Activated gamma-delta T cell treated with anti-CD3 and anti-CD28 coated beads, Interleukin-2, amount 50 U/mL, for 16 hours (primary cell): Measurements from ENCODE around the gene GRIA4.

Experiments used
- DNase-seq: peaks from one replicate; pipeline ENCODE4 v3.0.0-alpha.2; 2020; ENCODE audit warnings: low read depth

The GRIA4 gene

DNA sequence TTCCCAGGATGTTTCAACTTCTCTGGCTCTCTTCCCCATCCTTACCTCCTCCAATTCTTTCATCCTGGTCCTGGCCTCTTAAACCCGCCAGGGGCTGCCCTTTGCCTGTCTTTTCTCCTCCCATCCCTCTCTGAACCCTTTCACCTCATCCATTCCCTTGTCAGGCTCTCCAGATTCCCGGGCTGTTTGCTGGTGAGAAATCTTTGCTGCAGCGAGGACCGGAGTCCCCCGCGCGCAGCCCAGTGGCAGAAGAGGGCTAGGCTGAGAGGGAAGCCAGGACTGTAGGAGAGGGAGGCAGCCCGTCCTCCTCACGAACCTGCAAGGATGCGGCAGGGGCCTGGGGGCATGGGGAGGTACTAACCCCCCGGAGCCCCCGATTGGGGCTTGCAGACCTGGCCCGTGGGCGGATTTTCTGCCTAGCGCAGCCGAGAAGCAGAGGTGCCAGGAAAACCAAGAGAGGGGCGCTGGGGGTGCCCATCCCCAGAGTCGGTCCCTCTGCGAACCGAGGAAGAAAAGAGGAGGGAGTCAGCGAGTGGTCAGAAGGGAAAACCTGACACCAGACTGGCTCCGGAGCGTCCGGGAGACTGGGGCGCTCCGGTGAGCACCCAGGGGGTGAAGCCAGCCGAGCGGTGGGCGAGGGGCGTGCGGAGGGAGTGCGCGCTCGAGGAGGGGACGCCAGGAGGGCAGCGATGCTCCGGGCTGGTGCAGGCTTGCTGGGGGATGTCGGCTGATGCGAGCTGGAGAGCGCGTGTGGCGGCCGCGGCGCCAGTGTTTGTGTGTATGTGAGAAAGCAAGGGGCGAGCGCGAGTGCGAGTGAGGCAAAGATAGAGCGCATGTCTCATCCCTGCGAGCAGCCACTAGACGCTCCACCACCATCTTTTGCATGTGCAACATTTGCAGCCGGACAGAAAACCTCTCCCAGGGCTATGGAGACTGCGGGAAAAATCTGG, at the start of gene GRIA4:
GRIA4 (plus strand) TSS at position 242 of the 950 bp plus-strand sequence. CDS start 925 bp downstream, outside the sequence.
- no peak for DNase-seq

DNA sequence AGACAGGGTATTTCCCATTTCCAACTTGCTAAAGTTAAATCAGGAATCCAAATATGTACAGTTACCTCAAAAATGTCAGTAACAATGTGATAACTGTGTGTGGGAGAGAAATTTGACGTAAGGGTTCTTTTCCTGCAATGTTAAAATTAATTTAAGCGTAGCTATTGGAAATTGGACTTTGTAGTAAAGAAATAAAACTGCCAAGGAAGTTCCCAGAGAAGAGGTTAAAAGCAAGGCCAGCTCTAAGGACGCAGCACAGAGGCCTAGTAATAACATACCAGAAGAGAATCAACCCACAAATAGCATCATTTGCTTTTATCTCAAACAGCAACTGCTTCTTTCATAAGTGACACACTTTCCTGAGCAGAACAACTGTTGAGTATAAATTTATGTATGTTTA, 36.8 kb upstream of the GRIA4 start:
- DNase-seq: no peak

DNA sequence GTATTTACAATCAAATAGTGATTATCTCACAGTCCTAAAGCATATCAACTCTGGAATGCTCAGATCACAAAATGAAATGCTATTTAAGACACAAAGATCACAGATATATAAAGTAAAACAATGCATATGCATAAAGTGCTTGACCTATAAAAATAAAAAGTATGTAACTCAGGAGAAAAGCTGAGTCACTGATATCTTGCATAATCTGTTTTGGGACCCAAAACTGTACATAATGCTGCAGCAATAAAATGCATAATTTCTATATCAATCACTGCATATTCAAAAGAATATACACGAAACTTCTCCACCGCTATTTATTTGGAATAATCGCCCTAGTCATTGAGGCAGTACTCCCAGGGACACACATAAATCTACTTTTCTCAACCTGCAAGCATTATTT, 34.9 kb upstream of the GRIA4 start:
- DNase-seq: no peak

DNA sequence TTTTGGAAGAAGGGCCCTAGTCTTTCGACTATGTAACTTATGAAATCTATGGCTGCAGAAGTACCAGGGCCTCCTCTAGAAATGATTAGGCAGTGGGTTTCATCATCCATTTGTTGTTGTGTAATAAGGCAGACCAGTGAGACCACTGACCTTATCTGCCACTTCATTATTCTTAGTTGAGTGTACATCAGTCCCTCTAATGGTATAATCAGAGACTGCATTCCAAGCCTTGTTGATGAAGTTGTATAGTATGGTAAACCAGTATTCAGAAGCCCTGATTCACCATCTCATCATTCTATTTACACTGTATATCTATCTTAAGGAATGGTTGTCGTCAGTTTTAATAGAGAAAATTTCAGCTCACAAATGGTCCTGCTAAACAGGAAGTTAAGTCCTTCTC, 32.2 kb upstream of the GRIA4 start:
- no peak for DNase-seq

DNA sequence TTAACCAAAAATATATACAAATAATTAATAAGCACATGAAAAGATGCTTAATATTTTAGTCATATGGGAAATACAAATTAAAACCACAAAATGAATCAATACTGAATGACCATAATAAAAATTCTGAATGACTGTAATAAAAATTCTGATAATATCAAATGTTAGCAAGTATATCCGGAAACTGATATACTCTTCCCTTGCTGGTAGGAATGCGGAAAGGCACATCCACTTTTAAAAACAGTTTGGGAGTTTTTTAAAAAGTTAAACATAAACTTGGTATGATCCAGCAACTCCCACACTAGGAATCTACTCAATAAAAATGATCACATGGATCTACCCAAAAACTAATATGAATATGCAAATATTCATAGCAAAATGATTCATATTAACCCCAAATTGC, 30.8 kb upstream of the GRIA4 start:
- no peak for DNase-seq

DNA sequence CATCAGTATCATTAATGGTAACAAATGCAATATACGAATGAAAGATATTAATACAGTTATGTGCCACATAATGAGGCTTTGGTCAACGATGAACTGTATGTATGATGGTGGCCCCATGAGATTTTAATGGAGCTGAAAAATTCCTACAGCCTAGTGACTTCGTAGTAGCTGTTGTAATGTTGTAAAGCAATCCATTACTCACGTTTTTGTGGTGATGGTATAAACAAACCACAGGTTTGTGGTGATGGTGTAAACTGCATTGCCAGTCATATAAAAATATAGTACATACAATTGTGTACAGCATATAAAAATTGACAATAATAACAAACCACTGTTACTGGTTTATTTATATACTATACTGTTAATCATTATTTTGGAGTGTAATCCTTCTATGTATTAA, 27.4 kb upstream of the GRIA4 start:
- DNase-seq: no peak

- no peak for DNase-seq
Measured at GRCh38 chr11:105588001-105588400, 21.9 kb upstream of the GRIA4 start.

DNA sequence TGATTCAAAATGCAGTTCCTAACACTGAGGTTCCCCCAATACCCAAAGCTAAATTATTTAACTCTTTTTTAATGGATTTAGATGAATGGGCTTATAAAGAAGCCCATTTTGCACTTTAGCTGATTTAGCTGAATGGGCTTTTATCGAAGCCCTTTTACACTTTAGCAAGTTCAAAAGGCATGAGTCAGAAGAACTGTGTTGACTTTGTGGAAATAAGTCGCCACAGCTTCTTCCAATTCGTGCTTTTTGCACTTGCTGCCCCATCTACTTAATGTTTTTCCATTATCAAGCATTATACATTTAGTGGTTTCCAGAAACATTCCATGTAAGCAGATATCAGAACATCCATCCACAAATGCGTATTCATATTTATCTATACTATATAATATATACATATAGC, 20.5 kb upstream of the GRIA4 start:
- DNase-seq: no peak

GRCh38 chr11:105592035-105592434, 17.8 kb upstream of the GRIA4 start:
- DNase-seq: no peak

- no peak for DNase-seq
Measured at GRCh38 chr11:105598371-105598770, 11.5 kb upstream of the GRIA4 start.

- no peak for DNase-seq
Measured at GRCh38 chr11:105603156-105603555, 6.7 kb upstream of the GRIA4 start.

GRCh38 chr11:105609341-105609781, 512 bp upstream of the GRIA4 start:
- no peak for DNase-seq

DNA sequence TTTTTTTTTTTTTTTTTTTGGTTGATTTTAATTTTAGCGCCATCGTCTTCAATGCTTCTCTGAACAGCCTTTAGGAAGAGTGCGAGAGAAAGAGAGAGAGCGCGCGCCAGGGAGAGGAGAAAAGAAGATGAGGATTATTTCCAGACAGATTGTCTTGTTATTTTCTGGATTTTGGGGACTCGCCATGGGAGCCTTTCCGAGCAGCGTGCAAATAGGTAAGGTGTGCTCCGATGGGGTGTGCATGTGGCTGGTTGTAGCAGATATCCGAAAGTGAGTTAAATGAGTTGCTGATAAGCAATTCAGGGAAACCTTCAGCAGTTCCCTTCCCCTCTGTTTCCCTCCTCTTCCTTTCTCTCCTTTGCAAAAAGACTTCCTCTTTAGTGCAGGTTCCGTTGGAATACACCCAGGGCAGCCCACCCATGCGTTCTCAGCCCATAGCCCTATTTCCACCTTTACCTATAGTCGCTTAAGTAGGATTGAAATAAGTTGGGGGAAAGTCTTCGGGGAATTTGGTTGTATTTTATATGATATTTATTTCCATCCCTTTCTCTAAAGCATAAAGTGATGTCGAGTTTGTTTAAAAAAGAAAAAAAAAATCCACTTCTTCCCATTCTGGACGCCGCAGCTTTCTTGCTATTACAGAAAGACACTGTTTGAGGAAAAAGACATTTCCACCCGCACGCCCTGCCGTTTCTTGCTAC, 1.1 kb downstream of the GRIA4 start:
- DNase-seq: no peak

DNA sequence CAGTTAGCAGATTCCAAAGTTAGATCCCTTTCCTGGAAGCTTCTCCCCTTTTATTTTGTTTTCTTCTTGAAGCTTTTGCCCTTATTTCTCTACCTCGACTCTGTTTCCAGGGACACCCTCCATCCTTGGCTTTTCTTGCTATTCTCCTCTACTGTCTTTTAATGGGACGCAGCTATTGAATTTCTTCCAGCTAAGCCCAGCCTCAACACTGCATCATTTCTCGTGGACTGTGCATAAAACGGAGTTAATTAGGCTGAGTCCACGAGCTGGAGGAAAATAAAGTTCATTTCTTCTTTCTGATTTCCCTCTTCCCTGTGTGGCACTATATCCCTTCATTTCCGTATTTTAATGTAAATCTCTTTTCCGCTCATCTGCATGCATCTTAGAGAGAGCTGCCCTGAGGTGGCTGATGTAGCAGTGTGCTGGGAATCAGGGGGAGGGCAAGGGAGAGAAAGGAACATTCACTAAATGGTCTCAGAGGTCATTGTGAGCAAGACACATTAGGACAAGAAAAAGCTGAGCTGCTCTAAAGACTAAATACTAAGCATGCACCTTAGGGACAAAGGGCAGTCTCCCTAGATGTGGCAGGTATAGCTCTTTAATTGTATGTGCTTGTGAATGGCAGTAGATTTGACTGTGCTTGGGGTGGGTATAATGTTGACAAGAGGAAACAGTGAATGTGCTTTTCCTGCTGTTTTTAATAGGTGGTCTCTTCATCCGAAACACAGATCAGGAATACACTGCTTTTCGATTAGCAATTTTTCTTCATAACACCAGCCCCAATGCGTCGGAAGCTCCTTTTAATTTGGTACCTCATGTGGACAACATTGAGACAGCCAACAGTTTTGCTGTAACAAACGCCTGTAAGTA, 1.9 kb downstream of the GRIA4 start:
- no peak for DNase-seq

GRCh38 chr11:105612771-105613170, 2.9 kb downstream of the GRIA4 start:
- DNase-seq: no peak

DNA sequence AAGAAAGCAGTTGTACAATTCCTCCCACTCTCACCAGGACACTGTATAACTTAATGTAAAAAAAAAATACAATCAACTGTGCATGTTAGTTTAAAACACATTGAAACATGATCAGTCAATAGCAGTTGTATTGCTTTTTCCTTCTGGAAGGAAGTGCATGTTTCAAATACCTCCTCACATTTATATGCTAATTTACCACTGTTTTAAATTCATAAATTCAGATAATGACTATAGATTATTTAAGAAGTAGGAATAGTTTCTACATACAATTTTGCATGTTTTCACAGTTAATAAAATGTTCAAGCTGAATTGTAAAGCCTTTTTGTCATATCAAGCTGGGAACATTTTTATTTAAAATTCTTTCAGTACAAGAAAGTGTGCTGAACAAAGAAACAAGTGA, 3.3 kb downstream of the GRIA4 start:
- DNase-seq: no peak

DNA sequence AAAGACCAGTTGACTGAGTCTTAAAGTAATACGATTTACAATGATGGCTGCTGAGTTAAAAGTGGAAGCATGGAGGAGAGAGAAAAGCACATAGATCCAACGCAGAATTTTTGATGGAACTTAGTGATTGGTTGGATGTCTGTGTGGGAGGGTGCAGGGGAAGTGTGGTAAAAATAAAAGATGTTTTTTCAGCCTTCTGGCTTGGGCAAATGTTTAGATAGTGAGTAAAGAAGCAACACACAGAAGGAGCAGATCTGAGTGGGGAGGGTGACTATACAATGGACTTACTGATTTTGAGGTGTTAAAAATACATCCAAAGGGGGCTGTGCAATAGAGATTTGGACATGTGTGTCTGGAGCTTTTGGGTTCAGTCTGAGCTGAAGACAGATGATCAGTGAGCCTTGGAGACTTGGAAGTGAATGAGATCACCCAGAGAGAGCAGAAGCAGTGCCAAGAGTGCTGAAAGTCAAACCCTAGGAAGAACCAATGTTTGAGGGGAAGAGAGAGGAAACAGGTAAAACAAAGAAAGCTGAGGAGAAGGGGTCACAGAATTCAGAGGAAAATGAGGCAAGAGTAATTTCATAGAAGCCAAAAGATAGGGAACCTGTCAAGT, 8.6 kb downstream of the GRIA4 start:
- no peak for DNase-seq

- DNase-seq: no peak
Measured at GRCh38 chr11:105619556-105619955, 9.7 kb downstream of the GRIA4 start.

GRCh38 chr11:105622016-105622415, 12.1 kb downstream of the GRIA4 start:
- DNase-seq: no peak

- no peak for DNase-seq
Measured at GRCh38 chr11:105632316-105632715, 22.4 kb downstream of the GRIA4 start.

DNA sequence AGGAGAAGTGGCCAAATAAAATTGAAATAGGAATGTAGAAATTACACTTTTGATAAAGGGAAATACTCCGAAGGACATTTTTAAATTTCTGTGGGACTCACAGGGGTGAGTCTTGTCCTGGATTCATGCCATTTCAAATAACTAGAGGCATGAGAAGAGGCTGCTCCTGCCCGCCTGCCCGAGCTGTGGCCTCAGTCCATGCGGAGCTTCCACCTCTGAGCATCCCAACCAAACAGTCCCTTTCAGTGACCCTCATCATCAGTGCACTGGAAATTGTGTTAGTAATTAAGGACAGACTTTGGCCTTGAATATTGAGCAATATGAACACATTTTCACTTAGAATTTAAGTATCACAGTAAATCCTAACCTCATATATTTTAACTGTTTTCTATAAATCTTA, 25.6 kb downstream of the GRIA4 start:
- no peak for DNase-seq

DNA sequence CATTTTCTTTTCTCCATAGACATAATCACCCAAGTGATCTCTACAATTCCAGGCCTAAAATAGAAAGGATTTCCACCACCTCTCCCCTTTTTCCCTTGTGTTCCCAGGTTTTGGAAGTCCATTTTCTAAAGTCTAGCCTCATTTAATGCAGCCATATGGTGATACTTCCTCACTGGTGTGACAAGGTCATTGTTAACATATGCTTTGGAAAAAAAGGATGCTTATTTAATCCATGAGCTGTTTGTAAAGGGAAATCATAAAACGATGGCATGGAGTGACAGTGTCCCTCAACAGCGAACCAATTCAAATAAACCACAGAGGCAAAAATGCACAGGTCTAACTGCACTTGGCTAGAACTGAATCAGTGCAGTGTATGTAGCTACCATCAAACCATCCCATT, 26.6 kb downstream of the GRIA4 start:
- no peak for DNase-seq
